ENCODE measurements around the gene HNRNPAB. TPM values are rescaled to one million over a fixed set of nuclear protein-coding genes. Genes with fewer than 3 reads are reported as not detected.
A peak's percentile ranks its signal among the peaks of the same experiment; 100 is the strongest.
"Not testable (repeated sequence)": the region's sequence is repeated elsewhere in the genome, so short reads cannot be mapped to it uniquely, and the experiment has no call there.

Gene HNRNPAB
- total and polyA plus RNA-seq, 8 donors = 24.5 to 61.6 (median 46.2) TPM

DNA sequence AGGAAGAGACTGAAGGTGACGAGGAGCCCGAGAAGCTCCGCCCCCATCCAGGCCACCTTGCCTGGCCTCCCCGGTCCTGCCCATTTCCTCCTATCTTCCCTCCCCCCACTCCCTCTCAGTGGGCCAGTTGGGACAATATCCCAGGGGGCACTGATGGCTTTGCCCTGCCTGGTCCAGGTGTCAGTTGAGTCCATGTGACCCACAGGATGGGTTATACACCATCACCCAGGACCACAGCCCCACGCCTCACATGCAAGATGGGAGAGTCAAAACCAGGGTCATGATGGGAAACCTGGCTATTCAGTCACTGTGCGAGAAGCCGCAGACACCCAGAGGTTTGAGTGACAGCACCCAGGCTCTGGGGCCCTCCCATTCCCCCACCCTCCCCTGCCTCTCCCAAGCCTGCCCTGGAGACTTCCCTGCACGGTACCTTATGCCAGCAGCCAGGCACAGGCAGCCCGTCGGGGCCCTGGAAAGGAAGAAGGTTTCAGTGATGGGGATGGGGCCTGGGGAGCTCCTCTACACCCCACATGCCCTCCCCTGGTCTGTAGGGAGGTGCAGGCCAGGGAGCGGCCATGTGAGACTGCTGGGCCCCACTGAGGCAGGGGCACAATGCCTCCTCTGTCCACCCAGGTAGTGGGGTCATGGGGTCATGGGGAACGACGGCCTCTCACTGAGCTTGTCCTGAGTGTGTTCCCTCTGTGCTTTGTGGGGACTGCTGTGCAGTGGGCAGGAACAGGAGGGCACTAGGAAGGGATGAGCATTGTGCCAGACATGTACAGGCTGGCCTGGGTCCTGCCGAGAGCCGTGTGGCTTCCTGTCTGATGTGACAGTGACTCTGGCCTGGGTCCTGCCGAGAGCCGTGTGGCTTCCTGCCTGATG lies 34.6 kb downstream of the HNRNPAB start:
- H3K36me3 ChIP-seq = no peaks in the 10 kb centered on the region
- intact Hi-C loops (cut with DNase I) = no loop called here
- DNase-seq = peak in 1 of 6 donors; percentile 46
- peak overlapping the region in 2 of 4 donors; percentile 23 to 53 for H3K27ac ChIP-seq
- ATAC-seq = no peak
- no peak for TF ChIP-seq CTCF (IDR thresholded peaks at IDR 0.05)
- WGBS, 2 donors = 72 to 79% methylated on average over 17 of the region's 17 CpGs
- peaks cover 0 to 21% (median 0%) of the 10 kb centered on the region in 3 donors for H3K4me1 ChIP-seq
- H3K27me3 ChIP-seq = no peaks in the 10 kb centered on the region
- H3K4me3 ChIP-seq = no peak overlapping the region
- FAIRE-seq = no peak
- no peaks in the 10 kb centered on the region for H3K9me3 ChIP-seq

DNA sequence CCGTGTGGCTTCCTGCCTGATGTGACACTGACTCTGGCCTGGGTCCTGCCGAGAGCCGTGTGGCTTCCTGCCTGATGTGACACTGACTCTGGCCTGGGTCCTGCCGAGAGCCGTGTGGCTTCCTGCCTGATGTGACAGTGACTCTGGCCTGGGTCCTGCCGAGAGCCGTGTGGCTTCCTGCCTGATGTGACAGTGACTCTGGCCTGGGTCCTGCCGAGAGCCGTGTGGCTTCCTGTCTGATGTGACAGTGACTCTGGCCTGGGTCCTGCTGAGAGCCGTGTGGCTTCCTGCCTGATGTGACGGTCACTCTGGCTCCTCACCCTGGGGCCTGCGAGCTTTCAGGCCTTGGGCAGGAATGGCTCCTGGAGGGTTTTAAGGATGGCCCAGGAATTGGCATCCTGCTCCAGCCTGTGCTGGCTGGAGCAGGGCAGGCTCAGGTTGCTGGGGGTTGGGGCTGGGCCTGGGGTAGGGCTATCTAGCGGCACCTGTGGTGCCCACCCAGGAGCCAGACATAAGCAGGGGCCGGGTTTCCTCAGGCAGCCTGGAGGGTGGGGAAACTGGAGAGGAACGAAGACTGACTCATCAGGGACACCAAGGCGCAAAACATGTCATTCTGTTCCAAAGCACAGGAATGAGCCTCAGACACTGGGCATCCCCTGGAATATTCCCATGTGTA lies 35.4 kb downstream of the HNRNPAB start:
- ATAC-seq; H3K36me3 ChIP-seq; H3K9me3 ChIP-seq; H3K27me3 ChIP-seq; FAIRE-seq; H3K4me3 ChIP-seq; intact Hi-C loops (cut with DNase I): not testable (repeated sequence)
- H3K27ac ChIP-seq = peak overlapping the region in 2 of 4 donors; percentile 21 to 53
- peak in 1 of 6 donors; percentile 41 for DNase-seq
- 72 to 83% methylated on average over 11 to 14 of the region's 16 CpGs for WGBS, 2 donors
- H3K4me1 ChIP-seq = peaks cover 0 to 21% (median 0%) of the 10 kb centered on the region in 3 donors

GRCh38 chr5:178240341-178240741 lies 36.0 kb downstream of the HNRNPAB start:
- no peaks in the 10 kb centered on the region for H3K36me3 ChIP-seq
- no peak overlapping the region for H3K4me3 ChIP-seq
- DNase-seq = peak in 1 of 6 donors; percentile 40
- H3K4me1 ChIP-seq = peaks cover 0 to 21% (median 0%) of the 10 kb centered on the region in 3 donors
- TF ChIP-seq CTCF (IDR thresholded peaks at IDR 0.05) = no peak
- intact Hi-C loops (cut with DNase I) = no loop called here
- peak overlapping the region in 2 of 4 donors; percentile 21 to 41 for H3K27ac ChIP-seq
- H3K9me3 ChIP-seq = no peaks in the 10 kb centered on the region
- H3K27me3 ChIP-seq = no peaks in the 10 kb centered on the region
- no peak for ATAC-seq
- 86 to 90% methylated on average over 18 to 19 of the region's 19 CpGs for WGBS, 2 donors
- FAIRE-seq = no peak

DNA sequence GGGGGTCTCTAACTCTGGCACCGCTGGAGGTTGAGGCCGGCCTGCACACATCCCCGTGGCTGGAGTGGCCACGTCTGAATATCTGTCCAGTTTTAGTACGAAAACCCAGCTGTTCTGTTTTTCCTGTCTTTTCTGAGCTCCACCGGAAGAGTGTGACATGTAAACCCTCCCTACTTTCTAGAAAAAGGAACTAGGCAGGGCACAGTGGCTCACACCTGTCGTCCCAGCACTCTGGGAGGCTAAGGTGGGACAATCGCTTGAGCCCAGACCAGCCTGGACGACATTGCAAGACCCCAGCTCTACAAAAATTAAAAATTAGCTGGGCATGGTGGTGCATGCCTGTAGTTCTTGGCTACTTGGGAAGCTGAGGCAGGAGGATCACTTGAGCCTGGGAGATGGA lies 36.4 kb downstream of the HNRNPAB start:
- intact Hi-C loops (cut with DNase I) = no loop called here
- ATAC-seq (peak in 1 of 4 donors; percentile 4), DNase-seq (no peak), FAIRE-seq (no peak)
- no peaks in the 10 kb centered on the region for H3K36me3 ChIP-seq
- H3K4me1 ChIP-seq = peaks cover 0 to 21% (median 0%) of the 10 kb centered on the region in 3 donors
- no peaks in the 10 kb centered on the region for H3K9me3 ChIP-seq
- WGBS, 2 donors = 79 to 84% methylated on average over 9 of the region's 9 CpGs
- no peak for TF ChIP-seq CTCF (IDR thresholded peaks at IDR 0.05)
- peak overlapping the region in 2 of 4 donors; percentile 21 to 41 for H3K27ac ChIP-seq
- no peaks in the 10 kb centered on the region for H3K27me3 ChIP-seq
- H3K4me3 ChIP-seq = no peak overlapping the region

DNA sequence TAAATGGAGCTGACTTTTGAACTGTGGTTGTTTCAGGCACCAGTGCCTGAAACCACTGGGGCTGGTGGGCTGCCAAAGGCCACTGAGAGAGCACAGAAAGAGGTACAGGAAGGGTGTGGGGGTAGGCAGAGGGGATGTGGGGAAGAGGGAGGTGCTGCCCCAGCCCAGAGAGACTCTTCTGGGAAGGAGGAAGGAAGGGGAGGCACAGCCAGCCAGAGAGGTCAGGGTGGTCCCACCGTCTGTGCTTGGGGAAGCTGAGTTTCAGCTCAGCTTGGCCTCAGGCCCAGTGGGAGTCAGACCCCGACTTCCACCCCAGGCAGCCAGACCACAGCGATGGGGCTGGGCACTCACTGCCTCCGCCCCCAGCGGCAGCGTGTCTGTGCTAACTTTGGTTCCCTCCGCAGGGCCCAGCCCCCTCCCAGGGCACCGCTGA lies 36.9 kb downstream of the HNRNPAB start:
- FAIRE-seq (no peak), DNase-seq (peak in 1 of 6 donors; percentile 74), ATAC-seq (peak in 2 of 4 donors; percentile 28 to 39)
- Histone ChIP-seq H3K27me3 (no peaks in the 10 kb centered on the region), H3K36me3 (no peaks in the 10 kb centered on the region), H3K27ac (peak overlapping the region in 1 of 4 donors; percentile 19), H3K4me1 (peaks cover 0 to 19% (median 0%) of the 10 kb centered on the region in 3 donors), H3K4me3 (no peak overlapping the region), H3K9me3 (no peaks in the 10 kb centered on the region)
- intact Hi-C loops (cut with DNase I) = no loop called here
- TF ChIP-seq CTCF (IDR thresholded peaks at IDR 0.05) = no peak
- WGBS, 2 donors = 73 to 86% methylated on average over 7 to 8 of the region's 8 CpGs
